Body of pancreas (tissue), 4 donors: ENCODE measurements around the gene TKFC. TPM values are rescaled to one million over a fixed set of nuclear protein-coding genes. Genes with fewer than 3 reads are reported as not detected.
"Not testable (repeated sequence)": the region's sequence is repeated elsewhere in the genome, so short reads cannot be mapped to it uniquely, and the experiment has no call there.

Source experiments
- ATAC-seq: fragments of 150-250 bp; one replicate; pipeline ENCODE4 v1.9.1; 2016
- DNase-seq, 4 donors: peaks; one replicate each; pipeline ENCODE4 v3.0.0-alpha.2; 2019
- H3K27ac ChIP-seq, 4 donors: fragments of 200-600 bp; sonication (generic); 1 replicate in 3 of 4; 2 replicates in 1 of 4; pipeline versions ENCODE4 v1.5.1 to v1.6.1; 2016 to 2019; ENCODE audit warnings: mild to moderate bottlenecking in 1 of 4, mixed read lengths in 1 of 4, moderate library complexity in 1 of 4
- H3K27me3 ChIP-seq, 2 donors: fragments of 200-600 bp; sonication (generic); one replicate each; pipeline ENCODE4 v1.6.0; 2016; ENCODE audit warnings: mild to moderate bottlenecking in 1 of 2
- H3K36me3 ChIP-seq, 2 donors: fragments of 200-600 bp; sonication (generic); replicated peaks in 1 of 2; 2 replicates each; pipeline ENCODE4 v1.5.1; 2016; ENCODE audit warnings: low read depth in 2 of 2; ENCODE audit not compliant: insufficient read depth in 1 of 2
- H3K4me1 ChIP-seq: fragments of 200-600 bp; sonication (generic); one replicate; pipeline ENCODE4 v1.6.0; 2016
- H3K4me3 ChIP-seq, 2 donors: fragments of 200-600 bp; sonication (generic); 1 replicate in 1 of 2; 2 replicates in 1 of 2; pipeline ENCODE4 v1.5.1; 2016 to 2019
- H3K9me3 ChIP-seq, 3 donors: fragments of 200-600 bp; sonication (generic); 1 replicate in 2 of 3; 2 replicates in 1 of 3; pipeline ENCODE4 v1.5.1; 2016
- POLR2A ChIP-seq, 3 donors: fragments of 450-650 bp; IDR thresholded peaks; one replicate each; pipeline ENCODE4 v1.6.1; 2016; ENCODE audit warnings: antibody characterized with exemption in 3 of 3, mild to moderate bottlenecking in 2 of 3
- WGBS, 2 donors: methylation state at CpG; one replicate each; pipeline ENCODE4 v1.1.5; 2017; 5-methylcytosine and 5-hydroxymethylcytosine counted together
- intact Hi-C: fragments of 100-400 bp; cut with DNase I; formaldehyde crosslinking; loops from one replicate; pipeline ENCODE4 v1.15.1; 2023
- total RNA-seq, 2 donors: library from RNA; depleted of rRNA; stranded (reverse); fragments of >200 nt; gene quantifications; one replicate each; pipeline ENCODE4 v1.1.0, GENCODE V29; 2016
- TF ChIP-seq, protein P1 (sequence below), 7 experiments: fragments of 450-650 bp in 4 of 7; fragments of 200-600 bp in 3 of 7; sonication (generic) in 3 of 7; IDR thresholded peaks; one replicate each; pipeline ENCODE4 v1.5.1; 2016 to 2019; ENCODE audit warnings: antibody characterized with exemption in 7 of 7

Gene TKFC
- total RNA-seq, 2 donors from 2014 or later = 27.5 to 38.6 TPM

DNA sequence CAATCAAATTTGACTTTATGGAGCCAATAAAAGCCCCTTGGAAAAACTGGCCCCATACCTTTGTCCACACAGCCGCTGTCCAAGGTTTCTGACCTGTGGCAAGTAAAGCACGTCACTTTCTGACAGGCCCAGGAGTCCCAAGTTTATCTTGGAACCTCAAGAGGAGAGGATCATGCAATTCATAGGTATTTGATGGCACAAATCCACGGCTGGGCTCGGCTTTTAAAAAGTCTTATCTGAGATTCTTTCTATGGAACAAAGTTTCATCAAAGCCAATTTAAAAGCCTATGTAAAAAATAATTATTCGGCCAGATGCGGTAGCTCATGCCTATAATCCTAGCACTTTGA lies 42.7 kb downstream of the TKFC start:
- no peak for DNase-seq
- H3K36me3 ChIP-seq = no peaks in the 10 kb centered on the region
- intact Hi-C loops = no loop called here
- no peak for ATAC-seq
- TF ChIP-seq, protein P1, sequence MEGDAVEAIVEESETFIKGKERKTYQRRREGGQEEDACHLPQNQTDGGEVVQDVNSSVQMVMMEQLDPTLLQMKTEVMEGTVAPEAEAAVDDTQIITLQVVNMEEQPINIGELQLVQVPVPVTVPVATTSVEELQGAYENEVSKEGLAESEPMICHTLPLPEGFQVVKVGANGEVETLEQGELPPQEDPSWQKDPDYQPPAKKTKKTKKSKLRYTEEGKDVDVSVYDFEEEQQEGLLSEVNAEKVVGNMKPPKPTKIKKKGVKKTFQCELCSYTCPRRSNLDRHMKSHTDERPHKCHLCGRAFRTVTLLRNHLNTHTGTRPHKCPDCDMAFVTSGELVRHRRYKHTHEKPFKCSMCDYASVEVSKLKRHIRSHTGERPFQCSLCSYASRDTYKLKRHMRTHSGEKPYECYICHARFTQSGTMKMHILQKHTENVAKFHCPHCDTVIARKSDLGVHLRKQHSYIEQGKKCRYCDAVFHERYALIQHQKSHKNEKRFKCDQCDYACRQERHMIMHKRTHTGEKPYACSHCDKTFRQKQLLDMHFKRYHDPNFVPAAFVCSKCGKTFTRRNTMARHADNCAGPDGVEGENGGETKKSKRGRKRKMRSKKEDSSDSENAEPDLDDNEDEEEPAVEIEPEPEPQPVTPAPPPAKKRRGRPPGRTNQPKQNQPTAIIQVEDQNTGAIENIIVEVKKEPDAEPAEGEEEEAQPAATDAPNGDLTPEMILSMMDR (IDR thresholded peaks at IDR 0.05) = no peak
- no peak for TF ChIP-seq POLR2A (IDR thresholded peaks at IDR 0.05)
- no peaks in the 10 kb centered on the region for H3K9me3 ChIP-seq
- no peak overlapping the region for H3K27ac ChIP-seq
- H3K27me3 ChIP-seq = no peaks in the 10 kb centered on the region
- no peak overlapping the region for H3K4me3 ChIP-seq
- 92 to 93% methylated on average over 6 of the region's 6 CpGs for WGBS, 2 donors
- H3K4me1 ChIP-seq = no peaks in the 10 kb centered on the region

DNA sequence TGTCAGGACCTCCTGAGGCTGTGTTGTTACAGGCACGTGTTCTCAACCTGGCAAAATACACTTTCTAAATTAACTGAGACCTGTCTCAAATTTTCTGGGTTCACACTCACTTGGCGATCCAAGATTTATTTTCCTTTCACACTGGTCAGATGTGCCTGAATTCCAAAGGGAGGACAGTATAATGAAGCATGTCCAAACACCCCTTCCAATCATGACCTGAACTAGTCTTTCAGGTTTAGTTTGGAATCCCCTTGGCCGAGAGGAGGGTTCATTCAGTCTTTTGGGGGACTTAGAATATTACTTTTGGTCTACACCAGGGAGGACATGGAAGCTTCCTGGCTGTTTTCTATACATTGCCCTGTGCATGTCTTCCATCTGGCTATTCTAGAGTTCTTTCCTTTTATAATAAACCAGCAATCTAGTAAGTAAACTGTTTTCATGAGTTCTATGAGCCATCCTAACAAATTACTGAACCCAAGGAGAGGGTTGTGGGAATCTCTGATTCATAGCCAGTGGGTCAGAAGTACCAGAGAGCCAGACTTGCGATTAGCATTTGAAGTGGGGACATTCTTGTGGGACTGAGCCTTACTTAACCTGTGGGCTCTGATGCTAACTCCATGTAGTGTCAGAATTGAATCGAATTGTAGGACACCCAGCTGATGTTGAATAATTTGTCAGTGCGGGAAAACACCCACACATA lies 44.6 kb downstream of the TKFC start:
- DNase-seq (no peak), ATAC-seq (no peak)
- TF ChIP-seq POLR2A (IDR thresholded peaks at IDR 0.05) = no peak
- TF ChIP-seq, protein P1 (IDR thresholded peaks at IDR 0.05) = no peak
- no peaks in the 10 kb centered on the region for H3K27me3 ChIP-seq
- no peak overlapping the region for H3K4me3 ChIP-seq
- H3K27ac ChIP-seq = no peak overlapping the region
- H3K36me3 ChIP-seq = no peaks in the 10 kb centered on the region
- WGBS, 2 donors = 89 to 91% methylated on average over 6 of the region's 6 CpGs
- no peaks in the 10 kb centered on the region for H3K9me3 ChIP-seq
- no peaks in the 10 kb centered on the region for H3K4me1 ChIP-seq
- intact Hi-C loops = no loop called here

DNA sequence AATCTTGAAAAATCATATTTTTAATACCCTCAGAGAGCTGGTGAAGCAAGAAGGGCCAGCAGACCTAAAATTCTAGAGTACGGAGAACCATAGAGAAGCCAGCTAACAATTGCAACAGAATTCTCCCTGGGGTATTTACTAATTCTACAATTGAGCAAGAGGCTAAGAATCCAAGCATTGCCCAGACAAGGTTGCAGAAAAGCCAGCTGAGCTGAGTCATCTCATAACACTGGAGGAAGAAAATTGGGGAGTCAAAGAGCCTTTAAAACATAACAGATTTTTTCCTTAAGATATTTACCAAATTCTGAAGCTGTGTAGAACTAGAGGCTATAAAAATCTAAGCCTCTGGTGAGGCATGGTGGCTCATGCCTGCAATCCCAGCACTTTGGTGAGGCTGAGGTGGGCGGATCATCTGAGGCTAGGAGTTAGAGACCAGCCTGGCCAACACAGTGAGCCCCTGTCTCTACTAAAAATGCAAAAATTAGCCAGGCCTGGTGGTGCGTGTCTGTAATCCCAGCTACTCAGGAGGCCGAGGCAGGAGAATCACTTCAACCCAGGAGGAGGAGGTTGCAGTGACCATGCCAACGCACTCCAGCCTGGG lies 45.8 kb downstream of the TKFC start:
- no peaks in the 10 kb centered on the region for H3K9me3 ChIP-seq
- intact Hi-C loops = no loop called here
- H3K36me3 ChIP-seq = no peaks in the 10 kb centered on the region
- H3K27ac ChIP-seq = no peak overlapping the region
- H3K4me1 ChIP-seq = no peaks in the 10 kb centered on the region
- H3K27me3 ChIP-seq = no peaks in the 10 kb centered on the region
- WGBS, 2 donors = 78 to 99% methylated on average over 5 of the region's 5 CpGs
- TF ChIP-seq POLR2A (IDR thresholded peaks at IDR 0.05) = no peak
- TF ChIP-seq, protein P1 (IDR thresholded peaks at IDR 0.05) = no peak
- H3K4me3 ChIP-seq = no peak overlapping the region
- ATAC-seq (peak; percentile 56), DNase-seq (peak in 1 of 4 donors; percentile 44)

DNA sequence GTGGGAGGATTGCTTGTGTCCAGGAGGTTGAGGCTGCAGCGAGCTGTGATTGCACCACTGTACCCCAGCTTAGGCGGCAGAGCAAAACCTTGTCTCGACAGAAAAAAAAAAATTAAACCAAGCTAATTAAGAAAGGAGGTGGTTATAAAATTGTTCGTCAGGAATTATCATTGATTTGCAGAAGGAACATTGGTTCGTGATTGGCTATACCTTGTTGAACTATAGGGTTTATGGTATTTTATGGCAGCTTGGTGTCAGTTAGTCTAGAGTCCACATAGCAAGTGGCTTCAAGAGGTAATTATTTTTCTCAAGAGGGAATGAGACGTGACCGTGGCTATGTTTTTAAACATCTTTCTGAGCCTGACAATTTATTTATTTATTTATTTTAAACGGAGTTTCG lies 47.9 kb downstream of the TKFC start:
- Histone ChIP-seq H3K36me3 (no peaks in the 10 kb centered on the region), H3K4me1 (no peaks in the 10 kb centered on the region), H3K27ac (no peak overlapping the region), H3K4me3 (no peak overlapping the region), H3K27me3 (no peaks in the 10 kb centered on the region), H3K9me3 (no peaks in the 10 kb centered on the region)
- 88 to 94% methylated on average over 9 of the region's 9 CpGs for WGBS, 2 donors
- DNase-seq (no peak), ATAC-seq (no peak)
- TF ChIP-seq, protein P1 (IDR thresholded peaks at IDR 0.05) = no peak
- no peak for TF ChIP-seq POLR2A (IDR thresholded peaks at IDR 0.05)
- intact Hi-C loops = loop anchor here (5.0 to 10.0 kb wide), 2 partner anchors 39 to 126 kb away; no protein-coding TSS in a partner anchor

DNA sequence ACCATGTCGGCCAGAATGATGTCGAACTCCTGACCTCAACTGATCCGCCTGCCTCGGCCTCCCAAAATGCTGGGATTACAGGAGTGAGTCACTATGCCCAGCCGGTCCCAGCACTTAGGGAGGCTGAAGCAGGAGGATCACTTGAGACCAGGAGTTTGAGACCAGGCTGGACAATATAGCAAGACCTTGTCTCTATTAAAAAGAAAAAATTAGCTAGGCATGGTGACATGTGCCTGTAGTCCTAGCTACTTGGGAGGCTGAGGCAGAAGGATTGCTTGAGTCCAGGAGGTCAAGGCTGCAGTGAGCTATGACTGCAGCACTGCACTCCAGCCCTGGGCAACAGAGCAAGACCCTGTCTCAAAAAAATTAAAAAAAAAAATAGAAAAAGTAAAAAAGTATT lies 50.8 kb downstream of the TKFC start:
- DNase-seq, H3K27me3 ChIP-seq, H3K36me3 ChIP-seq, H3K4me1 ChIP-seq, H3K27ac ChIP-seq, H3K4me3 ChIP-seq, ATAC-seq, H3K9me3 ChIP-seq: not testable (repeated sequence)
- intact Hi-C loops = loop anchor here (5.0 to 10.0 kb wide), 2 partner anchors 42 to 129 kb away; no protein-coding TSS in a partner anchor
- 67 to 94% methylated on average over 1 to 5 of the region's 5 CpGs for WGBS, 2 donors
